ENCODE data around the gene DENND4B. TPM values are rescaled to one million over a fixed set of nuclear protein-coding genes. Genes with fewer than 3 reads are reported as not detected.

DENND4B gene
- total RNA-seq, 1 donor from 2014 or later = 8.7 TPM

GRCh38 chr1:153970346-153970745 lies 23.8 kb upstream of the DENND4B start:
- Histone ChIP-seq H3K4me3 (ENCODE audit: low read depth, low read length) (no peak overlapping the region), H3K36me3 (ENCODE audit: control insufficient read depth, insufficient read depth, low read length) (peaks cover 12% of the 10 kb centered on the region), H3K27me3 (ENCODE audit: control insufficient read depth, insufficient read depth, low read length) (no peaks in the 10 kb centered on the region)
- TF ChIP-seq, protein P1, sequence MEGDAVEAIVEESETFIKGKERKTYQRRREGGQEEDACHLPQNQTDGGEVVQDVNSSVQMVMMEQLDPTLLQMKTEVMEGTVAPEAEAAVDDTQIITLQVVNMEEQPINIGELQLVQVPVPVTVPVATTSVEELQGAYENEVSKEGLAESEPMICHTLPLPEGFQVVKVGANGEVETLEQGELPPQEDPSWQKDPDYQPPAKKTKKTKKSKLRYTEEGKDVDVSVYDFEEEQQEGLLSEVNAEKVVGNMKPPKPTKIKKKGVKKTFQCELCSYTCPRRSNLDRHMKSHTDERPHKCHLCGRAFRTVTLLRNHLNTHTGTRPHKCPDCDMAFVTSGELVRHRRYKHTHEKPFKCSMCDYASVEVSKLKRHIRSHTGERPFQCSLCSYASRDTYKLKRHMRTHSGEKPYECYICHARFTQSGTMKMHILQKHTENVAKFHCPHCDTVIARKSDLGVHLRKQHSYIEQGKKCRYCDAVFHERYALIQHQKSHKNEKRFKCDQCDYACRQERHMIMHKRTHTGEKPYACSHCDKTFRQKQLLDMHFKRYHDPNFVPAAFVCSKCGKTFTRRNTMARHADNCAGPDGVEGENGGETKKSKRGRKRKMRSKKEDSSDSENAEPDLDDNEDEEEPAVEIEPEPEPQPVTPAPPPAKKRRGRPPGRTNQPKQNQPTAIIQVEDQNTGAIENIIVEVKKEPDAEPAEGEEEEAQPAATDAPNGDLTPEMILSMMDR (IDR thresholded peaks at IDR 0.05; ENCODE audit: insufficient read depth, low read length, severe bottlenecking) = no peak
- DNase-seq (ENCODE audit: low read depth) (no peak), FAIRE-seq (no peak)

DNA sequence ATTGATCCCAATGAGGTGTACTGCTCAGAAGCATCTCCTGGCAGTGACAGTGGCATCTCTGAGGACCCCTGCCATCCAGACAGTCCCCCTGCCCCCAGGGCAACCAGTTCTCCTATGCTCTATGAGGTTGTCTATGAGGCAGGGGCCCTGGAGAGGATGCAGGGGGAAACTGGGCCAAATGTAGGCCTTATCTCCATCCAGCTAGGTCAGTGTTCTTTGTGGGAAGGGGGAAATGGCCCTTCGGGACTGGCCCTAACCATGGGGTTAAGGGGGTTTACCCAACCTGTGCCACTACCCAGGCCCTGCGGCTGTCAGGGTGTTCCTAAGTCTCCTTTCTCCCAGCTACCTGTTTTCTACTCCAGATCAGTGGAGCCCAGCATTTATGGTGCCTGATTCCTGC lies 22.5 kb upstream of the DENND4B start:
- peaks cover 6% of the 10 kb centered on the region for H3K36me3 ChIP-seq (ENCODE audit: control insufficient read depth, insufficient read depth, low read length)
- H3K27me3 ChIP-seq (ENCODE audit: control insufficient read depth, insufficient read depth, low read length) = no peaks in the 10 kb centered on the region
- H3K4me3 ChIP-seq (ENCODE audit: low read depth, low read length) = no peak overlapping the region
- DNase-seq (ENCODE audit: low read depth) (no peak), FAIRE-seq (no peak)
- TF ChIP-seq, protein P1 (IDR thresholded peaks at IDR 0.05; ENCODE audit: insufficient read depth, low read length, severe bottlenecking) = no peak

- DNase-seq (ENCODE audit: low read depth) (no peak), FAIRE-seq (no peak)
- Histone ChIP-seq H3K4me3 (ENCODE audit: low read depth, low read length) (peak overlapping the region; percentile 57), H3K27me3 (ENCODE audit: control insufficient read depth, insufficient read depth, low read length) (no peaks in the 10 kb centered on the region), H3K36me3 (ENCODE audit: control insufficient read depth, insufficient read depth, low read length) (peaks cover 2% of the 10 kb centered on the region)
- TF ChIP-seq, protein P1 (IDR thresholded peaks at IDR 0.05; ENCODE audit: insufficient read depth, low read length, severe bottlenecking) = no peak
These were observed 21.9 kb upstream of the DENND4B start for GRCh38 chr1:153968408-153968807.

DNA sequence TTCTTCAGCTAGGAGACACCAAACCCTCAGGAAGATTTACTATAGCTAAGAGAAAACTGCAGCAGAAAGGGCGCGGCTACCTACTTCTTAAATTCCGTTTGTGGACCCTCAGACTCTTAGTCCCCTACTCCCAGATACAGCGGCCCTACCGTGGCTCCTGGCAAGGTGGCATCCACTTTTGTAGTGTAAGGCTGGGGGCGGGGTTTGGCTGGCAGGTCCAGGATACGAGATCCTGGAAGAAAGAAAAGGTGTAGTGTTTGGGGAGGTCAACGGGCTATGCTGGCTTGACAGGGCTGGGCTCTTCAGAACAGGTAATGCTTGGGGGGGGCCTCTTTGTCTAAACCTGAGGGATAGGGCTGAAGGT lies 21.5 kb upstream of the DENND4B start:
- FAIRE-seq (no peak), DNase-seq (ENCODE audit: low read depth) (no peak)
- no peaks in the 10 kb centered on the region for H3K27me3 ChIP-seq (ENCODE audit: control insufficient read depth, insufficient read depth, low read length)
- TF ChIP-seq, protein P1 (IDR thresholded peaks at IDR 0.05; ENCODE audit: insufficient read depth, low read length, severe bottlenecking) = no peak
- H3K4me3 ChIP-seq (ENCODE audit: low read depth, low read length) = peak overlapping the region; percentile 57
- H3K36me3 ChIP-seq (ENCODE audit: control insufficient read depth, insufficient read depth, low read length) = peaks cover under 1% of the 10 kb centered on the region

DNA sequence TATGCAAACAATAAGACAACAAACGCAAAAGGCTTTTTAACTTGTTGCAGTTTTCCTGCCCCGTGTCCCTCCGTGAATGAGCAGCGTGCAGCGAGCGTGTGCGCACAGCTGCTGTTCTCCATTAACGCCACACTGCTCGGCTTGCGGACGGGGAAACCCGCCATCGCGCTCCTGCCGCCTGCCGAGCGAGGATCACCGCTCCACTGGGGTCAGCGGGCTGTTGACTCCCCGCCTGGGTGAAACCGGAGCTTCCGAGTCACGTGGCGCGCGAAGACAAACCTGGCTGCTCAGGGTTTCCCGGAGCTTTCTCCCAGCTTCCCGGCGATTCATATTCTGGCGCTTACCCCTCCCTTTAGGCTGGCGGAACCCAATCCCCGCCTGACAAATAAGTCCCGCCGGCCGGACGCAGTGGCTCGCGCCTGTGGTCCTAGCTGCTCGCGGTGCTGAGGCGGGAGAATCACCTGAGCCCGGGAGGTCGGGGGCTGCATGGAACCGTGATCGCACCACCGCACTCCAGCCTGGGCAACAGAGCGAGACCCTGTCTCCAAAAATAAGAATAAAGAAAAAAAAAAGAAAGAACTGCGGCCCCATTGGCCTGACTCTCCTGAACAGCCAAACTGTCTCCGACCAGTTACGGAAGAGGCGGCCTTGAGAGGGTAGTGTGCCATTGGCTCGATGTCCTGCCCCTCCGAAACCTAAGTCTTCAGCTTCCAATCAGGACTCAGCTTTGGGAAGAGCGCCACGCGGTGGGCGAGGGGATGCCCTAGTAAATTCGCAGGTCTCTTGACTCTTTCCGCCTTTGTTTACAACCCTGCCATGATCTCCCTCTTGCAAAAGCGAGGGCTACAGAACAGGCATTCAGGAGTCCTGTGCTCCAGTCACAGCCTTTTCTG lies 20.8 kb upstream of the DENND4B start, which contains the start of gene CREB3L4:
TSS of gene CREB3L4 (plus strand) at position 796 of the 893 bp plus-strand sequence. CDS start 624 bp downstream, outside the sequence.
- H3K27me3 ChIP-seq (ENCODE audit: control insufficient read depth, insufficient read depth, low read length) = no peaks in the 10 kb centered on the region
- no peaks in the 10 kb centered on the region for H3K36me3 ChIP-seq (ENCODE audit: control insufficient read depth, insufficient read depth, low read length)
- TF ChIP-seq, protein P1 (IDR thresholded peaks at IDR 0.05; ENCODE audit: insufficient read depth, low read length, severe bottlenecking) = peak; percentile 42
- peak within 1 kb of the TSS; percentile 57 for H3K4me3 ChIP-seq (ENCODE audit: low read depth, low read length)
- DNase-seq (ENCODE audit: low read depth) (peak; percentile 97), FAIRE-seq (no peak)
